Stimulated activated CD4-positive, alpha-beta T cell treated with anti-CD3 and anti-CD28 coated beads, Interleukin-12 subunit alpha, Interleukin-12 subunit beta, amount 100 ng/mL, for 48 hours (primary cell): ENCODE measurements around the gene SCAPER.
"Not testable (repeated sequence)": the region's sequence is repeated elsewhere in the genome, so short reads cannot be mapped to it uniquely, and the experiment has no call there.

Experiments
- DNase-seq, 3 donors: peaks; one replicate each; pipeline ENCODE4 v3.0.0-alpha.2; 2020; ENCODE audit warnings: low read depth in 2 of 3, low spot score in 1 of 3

Gene SCAPER

DNA sequence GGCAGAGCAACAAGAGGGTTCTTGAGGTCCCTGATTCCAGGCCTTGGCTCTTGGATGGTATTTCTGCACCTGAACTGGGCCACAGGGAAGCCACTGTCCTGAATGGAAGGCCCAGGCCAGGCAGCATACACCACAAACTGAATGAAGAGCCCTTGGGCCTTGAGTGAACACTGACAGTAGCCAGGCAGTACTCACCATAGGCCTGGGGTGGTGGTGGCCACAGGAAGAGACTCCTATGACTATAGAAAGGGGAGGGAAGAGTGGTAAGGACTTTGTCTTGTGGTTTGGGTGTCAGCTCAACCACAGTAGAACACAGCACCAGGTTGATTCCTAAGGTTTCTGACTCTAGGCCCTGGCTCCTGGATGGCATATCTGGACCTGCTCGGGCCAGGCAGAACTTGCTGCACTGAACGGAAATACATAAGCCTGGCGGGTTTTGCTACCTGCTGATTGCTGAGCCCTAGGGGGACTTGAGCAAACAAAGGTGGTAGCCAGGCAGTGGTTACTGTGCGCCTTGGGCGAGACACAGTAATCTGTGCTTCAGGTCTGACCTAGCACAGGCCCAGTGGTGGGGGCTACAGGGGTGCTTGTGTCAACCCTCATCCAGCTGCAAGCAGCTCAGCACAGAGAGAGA lies 327.1 kb downstream of the SCAPER start:
- DNase-seq = no peak

GRCh38 chr15:76576523-76577279 lies 328.4 kb downstream of the SCAPER start:
- peak in 1 of 3 donors; percentile 5 for DNase-seq

GRCh38 chr15:76575679-76576078 lies 329.5 kb downstream of the SCAPER start:
- no peak for DNase-seq

GRCh38 chr15:76575274-76575673 lies 329.9 kb downstream of the SCAPER start:
- no peak for DNase-seq

DNA sequence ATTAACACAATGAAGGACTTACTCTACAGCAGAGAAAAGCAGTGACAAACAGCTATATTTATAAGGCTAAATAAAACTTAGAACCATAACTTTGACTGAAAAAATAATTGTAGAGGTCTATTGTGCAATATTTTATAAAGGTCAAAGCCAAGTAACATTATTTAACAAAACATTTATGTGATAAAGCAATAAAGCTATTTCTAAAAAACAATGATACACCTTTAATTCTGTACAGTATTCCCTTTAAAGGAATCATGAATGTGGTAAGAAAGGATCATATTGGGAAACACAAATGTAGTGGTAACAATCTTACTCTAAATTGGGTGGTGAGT lies 332.2 kb downstream of the SCAPER start:
- no peak for DNase-seq

DNA sequence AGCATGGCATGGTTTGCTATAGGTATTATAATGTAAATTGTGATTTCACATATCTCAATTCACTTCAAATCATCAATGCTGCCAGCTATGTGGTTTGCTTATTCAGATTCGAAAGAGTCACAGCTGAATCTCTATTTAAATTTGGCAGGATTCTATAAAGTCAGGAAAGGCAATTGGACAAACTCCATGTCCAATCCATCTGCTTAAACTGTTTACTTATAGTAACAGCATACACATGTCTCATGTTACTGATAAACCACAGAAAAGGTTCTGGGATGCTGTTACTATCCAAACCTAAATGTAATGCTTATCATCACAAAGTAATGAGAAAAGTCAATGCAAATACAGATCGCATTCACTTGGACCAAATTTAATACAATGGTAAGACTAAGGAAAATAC lies 338.9 kb downstream of the SCAPER start:
- no peak for DNase-seq

DNA sequence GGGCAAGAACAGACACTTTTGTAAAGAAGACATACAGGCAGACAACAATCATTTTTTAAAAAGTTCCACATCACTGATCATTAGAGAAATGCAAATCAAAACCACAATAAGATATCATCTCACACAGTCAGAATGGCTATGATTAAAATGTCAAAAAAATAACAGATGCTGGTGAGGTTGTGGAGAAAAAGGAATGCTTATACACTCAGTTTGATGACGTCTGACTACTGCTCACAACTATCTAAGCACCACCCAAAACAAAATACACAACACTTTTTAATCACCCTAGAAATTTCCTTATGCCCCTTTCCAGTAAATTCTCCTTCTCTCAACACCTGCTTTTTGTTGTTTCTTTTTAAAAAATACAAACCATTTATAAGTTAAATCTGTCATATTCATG lies 339.8 kb downstream of the SCAPER start:
- no peak for DNase-seq

- DNase-seq = no peak
Measured at GRCh38 chr15:76555247-76555646, 349.9 kb downstream of the SCAPER start.

DNA sequence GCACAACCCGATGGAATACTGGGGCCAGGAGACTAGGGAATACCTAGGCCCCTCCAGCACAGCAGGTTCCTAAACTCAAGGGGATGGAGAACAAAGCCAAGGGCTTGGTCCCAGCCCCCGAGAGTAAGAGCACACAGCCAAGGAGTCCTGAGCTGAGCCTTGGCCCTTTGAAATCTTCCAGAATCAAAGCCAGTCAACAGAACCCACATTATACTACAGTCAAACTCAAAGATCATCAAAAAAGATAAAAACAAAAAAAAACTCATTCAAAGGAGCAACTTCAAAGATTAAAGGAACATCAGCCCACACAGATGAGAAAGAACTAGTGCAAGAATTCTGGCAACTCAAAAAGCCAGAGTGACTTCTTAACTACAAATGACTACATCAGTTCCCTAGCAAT lies 351.6 kb downstream of the SCAPER start:
- DNase-seq = no peak

GRCh38 chr15:76553102-76553501 lies 352.0 kb downstream of the SCAPER start:
- DNase-seq = no peak

GRCh38 chr15:76546805-76547204 lies 358.3 kb downstream of the SCAPER start:
- no peak for DNase-seq

DNA sequence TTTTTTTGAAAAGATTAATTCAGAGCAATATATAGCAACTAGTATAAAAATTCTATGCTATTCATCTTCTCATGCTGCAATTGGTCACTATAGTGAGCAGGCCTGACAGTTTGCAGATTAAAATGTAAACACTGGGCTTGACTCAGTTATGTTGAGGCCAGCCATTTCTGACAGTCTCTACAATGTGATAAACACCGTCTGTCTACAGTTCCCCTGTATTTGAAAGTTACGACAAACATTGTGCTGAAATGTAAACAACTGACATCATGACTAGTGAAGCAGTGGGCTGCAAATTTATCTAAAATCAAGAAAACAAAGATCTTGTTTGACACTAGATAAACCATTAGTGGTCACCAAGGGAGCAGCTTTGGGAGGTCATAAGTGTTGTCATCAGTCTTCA lies 371.1 kb downstream of the SCAPER start:
- no peak for DNase-seq

DNA sequence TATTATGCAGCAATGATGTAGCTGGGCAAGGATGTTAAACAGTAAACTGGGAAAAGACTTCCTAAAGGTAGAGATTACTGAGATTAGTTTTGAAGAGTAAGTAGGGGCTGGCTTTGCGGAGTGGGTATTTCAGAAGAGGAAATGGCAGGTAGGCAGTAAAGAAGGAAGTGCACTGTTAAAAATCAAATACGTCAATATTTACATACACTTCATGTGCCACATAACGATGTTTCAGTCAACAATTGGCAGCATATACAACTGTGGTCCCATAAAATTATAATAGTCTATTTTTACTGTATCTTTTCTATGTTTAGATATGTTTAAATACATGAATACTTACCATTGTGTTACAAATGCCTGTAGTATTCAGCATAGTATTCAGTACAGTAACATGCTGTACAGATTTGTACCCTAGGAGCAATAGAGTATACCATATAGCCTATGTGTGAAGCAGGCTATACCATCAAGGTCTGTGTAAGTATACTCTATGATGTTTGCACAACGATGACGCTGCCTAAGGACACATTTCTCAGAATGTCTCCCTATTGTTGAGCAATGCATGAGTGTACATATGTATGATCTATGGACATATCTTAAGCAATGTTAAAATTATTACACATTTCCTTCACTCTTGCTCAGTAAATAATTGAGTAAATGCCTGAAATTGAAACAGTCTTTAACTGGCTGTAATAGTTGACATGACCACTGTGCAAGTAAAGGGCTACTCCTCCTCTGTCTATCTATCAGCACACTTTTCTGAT lies 371.9 kb downstream of the SCAPER start:
- DNase-seq = no peak

DNA sequence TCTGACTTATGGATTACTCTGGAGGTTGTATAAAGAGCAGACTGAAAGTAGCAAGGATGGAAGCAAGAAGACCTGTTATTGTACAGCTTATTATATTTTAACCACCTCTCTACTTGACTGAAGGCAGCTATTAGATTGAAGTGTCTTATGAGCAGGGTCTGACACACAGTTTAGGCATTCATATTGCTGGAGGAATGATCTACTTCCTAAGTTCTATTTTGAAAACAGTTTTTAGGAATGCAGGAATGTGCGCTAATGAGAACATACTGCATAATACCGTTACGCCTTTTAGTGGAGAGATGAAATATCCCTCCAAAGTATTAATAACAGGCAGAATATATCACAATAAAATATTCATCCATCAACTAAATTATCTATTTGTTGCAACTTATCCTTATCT lies 375.2 kb downstream of the SCAPER start:
- no peak for DNase-seq

- no peak for DNase-seq
Measured at GRCh38 chr15:76526111-76526510, 379.0 kb downstream of the SCAPER start.

DNA sequence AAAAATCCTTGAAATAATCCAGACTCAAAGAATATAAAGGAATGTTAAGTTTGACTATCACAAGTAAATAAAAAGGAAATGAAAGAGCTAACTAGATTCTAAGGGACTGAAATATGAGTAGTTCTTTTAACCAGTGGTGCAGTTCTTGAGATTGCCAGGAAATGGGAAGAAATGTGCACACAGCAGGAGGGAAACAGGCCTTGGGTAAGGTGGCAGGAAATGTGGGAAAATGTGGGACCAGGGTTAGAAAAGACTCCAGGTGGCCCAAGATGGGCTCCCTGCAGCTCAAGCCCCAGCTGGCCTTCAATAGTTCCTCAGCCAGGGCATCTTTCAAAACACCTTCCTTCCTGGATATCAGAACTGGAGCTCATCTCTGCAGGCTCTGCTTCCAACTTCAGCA lies 387.2 kb downstream of the SCAPER start:
- DNase-seq = no peak

GRCh38 chr15:76514282-76514681 lies 390.9 kb downstream of the SCAPER start:
- DNase-seq = no peak

GRCh38 chr15:76512971-76513370 lies 392.2 kb downstream of the SCAPER start:
- DNase-seq = no peak

DNA sequence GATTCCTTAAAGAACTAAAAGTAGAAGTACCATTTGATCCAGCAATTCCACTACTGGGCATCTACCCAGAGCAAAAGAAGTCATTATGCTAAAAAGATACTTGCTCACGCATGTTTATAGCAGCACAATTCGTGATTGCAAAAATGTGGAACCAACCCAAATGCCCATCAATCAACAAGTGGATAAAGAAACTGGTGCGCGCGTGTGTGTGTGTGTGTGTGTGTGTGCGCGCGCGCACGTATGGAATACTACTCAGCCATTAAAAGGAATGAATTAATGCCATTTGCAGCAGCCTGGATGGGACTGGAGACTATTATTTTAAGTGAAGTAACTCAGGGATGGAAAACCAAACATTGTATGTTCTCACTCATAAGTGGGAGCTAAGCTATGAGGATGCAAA lies 394.5 kb downstream of the SCAPER start:
- not testable (repeated sequence) for DNase-seq

- DNase-seq = no peak
Measured at GRCh38 chr15:76503804-76504203, 401.3 kb downstream of the SCAPER start.

- DNase-seq = no peak
Measured at GRCh38 chr15:76503121-76503520, 402.0 kb downstream of the SCAPER start.

- no peak for DNase-seq
Measured at GRCh38 chr15:76502678-76503077, 402.5 kb downstream of the SCAPER start.
